GM21723 (cell line): Measurements from ENCODE around the gene MPC2.
A peak's percentile ranks its signal among the peaks of the same experiment; 100 is the strongest.
"Not testable (repeated sequence)": the region's sequence is repeated elsewhere in the genome, so short reads cannot be mapped to it uniquely, and the experiment has no call there.

Experiments
- ATAC-seq: cut with Tn5 transposase; IDR thresholded peaks from one replicate; pipeline ENCODE4 v1.9.1; 2021; ENCODE audit warnings: mild to moderate bottlenecking, moderate library complexity; ENCODE audit not compliant: unreplicated experiment

MPC2 gene

DNA sequence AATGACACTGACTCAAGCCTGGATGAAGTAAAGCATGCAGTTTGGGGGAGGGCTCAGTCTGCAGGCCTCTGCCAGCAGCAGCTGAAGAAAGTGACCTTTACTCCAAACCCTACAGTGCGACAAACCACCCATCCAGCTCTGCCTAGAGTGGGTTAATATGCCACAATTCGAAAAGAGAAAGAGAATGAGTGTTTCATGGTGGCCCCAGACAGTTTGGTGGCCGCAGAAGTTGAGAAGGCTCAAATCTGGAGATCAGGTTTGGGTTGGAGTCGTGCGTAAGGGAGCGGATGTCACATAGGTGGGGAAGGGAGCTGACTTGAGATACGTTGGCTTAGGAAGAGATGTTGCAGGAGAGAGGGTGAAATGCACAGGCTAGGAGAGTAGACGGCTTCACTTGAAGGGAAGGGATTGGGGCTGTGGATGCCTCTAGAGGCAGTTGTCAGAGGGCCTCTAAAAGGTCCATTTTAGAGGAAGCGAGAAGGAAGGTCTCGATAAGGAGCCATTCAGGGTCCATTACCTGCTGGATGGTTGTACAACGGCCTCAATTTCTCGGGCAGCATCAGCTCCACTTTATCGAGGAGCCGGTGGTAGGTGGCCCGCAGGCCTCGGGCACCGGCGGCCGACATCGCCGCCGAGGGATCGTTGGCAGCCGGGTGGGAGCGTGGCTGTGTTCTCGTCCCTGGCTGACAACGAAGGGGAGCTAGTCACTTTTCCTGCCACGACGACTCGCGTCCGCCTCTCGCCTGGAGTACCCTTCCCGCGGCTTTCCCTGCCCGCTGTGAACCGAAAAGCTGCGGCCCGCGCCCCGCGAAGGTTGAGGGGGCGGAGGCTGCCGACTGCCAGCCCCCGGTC lies 1.4 kb downstream of the MPC2 start:
- ATAC-seq, result peak; percentile 11

DNA sequence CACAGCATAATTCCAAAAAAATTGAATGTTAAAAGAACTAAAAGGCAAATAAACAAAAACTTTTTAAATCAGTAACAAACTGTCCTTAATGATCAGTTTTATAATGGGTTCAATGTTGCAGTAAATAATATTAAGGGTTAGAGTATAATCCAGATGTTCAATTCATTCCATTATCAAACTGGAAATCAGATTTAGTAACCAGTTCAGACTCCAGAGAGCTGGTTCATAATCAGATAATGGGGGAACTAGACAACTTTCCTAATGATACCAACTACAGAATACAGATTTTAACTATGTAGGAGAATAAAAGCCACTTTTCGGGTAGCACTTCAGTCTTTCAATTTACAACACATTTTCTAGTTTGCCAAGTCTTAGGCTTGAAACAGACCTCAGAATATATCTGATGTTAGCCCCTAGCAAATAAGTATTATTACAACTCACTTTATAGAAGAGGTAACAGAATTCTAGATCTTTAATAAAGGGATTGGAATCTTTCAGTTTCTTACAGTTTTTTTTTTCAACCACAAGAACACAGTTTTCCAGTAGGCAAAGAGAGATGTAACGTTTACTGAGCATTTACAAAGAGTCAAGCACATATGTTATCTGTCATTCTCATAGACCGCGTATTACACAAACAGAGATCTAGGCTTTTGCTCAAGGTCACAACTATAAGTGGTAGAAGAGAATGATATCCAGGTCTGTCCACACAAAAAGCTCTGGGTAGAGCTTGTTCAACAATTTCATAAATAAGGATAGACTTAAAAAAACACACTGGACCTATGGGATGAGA lies 2.3 kb downstream of the MPC2 start:
- ATAC-seq, result no peak

DNA sequence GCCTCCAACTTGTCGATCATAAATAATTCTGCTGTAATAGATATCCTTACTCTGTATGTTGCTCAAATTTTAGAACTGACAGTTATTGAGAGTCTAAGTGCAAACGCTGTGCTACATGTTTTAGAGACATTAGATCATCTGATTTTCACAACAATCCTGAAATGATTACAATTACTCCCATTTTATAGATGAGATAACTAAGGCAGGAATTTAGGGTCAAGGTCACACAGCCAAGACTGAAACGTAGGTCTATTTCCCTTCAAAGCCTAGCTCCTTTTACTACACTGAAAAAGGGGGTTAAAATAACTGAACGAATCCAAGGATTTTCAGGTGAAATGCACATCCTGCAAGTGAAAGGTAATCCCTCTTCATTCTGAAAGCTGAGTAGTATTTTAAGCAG lies 3.1 kb downstream of the MPC2 start:
- no peak for ATAC-seq

DNA sequence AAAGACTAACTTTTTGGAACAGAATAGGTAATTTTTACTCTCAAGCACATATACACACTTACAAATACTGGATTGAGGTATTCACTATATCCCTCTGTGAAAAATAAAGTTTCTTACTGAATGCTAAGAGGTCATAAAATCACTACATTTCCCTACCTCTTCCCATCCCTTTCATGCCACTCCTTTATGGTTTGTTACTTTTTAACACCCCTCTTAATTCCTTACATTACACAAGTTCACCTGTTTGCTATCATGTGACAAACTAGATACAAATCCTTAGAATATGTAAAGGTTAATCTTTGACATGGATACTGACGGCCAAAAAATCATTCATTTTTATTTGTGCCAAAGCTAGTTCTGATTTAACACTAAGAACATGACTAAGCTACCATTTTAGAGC lies 7.1 kb downstream of the MPC2 start:
- no peak for ATAC-seq

DNA sequence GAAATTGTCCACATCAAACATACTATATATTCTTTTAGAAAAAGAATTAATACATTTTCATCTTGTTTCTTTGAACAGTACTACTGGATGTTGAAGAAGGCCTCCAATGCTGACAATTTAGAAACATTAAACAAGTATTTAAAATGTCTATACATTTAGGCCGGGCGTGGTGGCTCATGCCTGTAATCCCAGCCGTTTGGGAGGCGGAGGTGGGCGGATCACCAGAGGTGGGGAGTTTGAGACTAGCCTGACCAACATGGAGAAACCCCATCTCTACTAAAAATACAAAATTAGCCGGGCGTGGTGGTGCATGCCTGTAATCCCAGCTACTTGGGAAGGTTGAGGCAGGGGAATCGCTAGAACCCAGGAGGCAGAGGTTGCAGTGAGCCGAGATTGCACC lies 8.0 kb downstream of the MPC2 start:
- not testable (repeated sequence) for ATAC-seq

DNA sequence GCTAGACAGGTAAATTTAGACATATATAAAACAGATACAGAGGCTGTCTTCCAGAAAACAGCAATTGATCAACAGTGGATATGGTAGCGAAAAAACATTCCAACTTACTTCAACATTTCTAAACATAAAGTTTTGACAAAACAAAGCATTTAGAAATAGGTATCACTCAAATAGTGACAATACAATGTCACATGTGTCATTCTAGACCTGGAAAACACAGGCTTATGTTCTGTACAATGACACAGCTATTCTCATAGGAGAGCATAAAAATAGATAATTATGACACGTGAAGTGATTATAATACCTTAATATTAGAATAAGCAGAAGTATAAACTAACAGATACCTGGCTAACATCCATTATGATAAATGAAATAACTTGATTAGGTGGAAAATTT lies 8.4 kb downstream of the MPC2 start:
- no peak for ATAC-seq

DNA sequence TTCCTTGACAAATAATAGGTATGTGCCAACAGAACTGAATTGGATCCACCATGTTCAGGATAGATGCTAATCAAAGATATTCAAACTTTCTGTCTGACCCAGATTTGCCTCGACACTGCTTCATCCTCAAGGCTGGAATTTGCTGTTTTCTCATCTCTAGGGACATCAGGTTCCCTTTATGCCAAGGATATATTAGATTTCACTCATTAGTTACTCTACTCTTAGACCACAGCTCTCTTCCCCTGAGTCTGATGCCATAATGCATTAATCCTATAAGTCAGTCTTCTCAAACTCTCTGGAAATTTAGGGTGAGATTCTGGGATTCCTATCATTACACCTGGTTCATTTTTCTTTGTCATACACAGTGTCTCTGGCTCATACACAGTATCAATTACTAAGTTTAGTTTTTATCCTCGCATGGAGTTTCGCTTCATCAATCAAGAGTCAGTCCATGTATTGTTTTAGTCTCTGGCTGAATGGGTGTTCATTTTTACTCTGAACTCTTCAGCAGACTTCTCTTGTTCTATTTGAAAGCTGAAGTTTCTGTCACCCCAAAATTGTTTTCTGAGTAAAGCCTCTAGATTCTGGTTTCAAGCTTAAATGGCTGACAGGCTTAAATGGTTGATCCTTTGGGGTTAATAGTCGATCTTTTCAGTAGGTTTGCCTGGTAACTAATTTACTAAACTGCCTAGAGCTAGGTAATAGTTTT lies 9.7 kb downstream of the MPC2 start:
- no peak for ATAC-seq

DNA sequence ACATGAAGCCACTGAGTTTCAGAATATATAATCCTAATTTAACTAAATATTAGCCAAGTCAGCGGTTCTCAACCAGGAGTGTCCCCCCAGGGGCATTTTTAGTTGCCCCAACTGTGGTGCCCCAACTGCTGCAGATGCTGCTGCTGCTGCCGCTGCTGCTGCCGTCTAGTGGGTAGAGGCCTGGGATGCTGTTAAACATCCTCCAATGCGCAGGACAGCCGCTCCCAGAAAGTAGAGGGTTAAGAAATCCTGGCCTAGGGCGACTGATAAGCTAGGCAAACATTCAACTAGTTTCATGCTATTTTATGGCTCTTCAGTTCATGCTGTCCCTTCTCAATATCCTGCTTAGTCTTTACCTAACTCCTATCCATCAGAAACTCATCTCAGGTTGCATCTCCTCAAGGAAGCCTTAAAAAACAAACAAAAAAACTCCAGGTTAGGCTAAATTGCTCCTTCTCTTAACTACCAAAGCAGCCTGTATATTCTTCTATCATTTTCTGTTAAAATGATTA lies 10.3 kb downstream of the MPC2 start:
- no peak for ATAC-seq

DNA sequence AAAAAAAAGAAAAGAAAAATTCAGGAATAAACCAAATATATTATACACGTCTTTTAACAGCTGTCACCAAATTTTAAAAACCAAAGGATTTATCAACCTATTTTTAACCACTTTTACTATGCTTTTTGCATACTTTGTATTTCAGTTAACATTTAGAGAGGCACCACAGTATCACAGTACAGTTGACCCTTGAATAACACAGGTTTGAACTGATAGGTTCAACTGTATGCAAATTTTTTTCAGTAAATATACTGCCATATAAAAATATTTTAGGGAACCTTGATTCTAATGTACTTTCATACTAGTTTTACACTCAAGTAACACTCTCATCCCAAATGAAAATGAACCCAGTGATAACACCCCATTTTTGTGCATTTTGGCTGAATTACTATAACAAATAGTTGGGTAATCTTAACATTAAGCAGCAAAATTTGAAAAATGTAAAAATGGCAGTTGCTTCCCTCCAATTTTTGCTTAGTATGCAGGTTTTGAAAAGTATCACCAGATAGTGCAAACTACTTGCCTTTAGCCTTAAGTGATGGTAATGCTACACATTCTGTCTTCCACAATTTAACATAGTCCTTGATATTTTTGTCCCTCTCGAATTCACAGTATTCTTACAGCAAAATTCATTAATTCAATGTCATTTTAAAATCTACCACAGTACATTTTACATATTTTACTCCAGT lies 12.2 kb downstream of the MPC2 start:
- ATAC-seq, result no peak

DNA sequence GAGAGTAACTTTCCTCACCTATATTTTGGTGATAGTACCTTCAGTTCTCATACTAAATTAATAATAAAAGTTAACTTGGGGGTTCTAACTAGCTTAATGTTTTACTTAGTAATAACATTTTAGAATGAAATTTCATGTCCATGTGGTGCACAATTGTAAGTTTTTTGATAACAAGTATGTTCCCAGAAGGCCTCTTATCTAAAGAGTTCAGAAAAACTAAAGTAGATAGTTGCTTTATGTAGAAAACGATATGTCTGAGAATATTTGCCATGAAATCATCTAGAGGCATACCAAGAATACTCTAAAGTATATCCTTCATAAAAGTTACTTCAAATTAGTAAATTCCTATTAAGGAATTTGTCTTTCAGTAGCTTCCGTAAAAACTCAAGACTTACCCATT lies 12.8 kb downstream of the MPC2 start:
- no peak for ATAC-seq

DNA sequence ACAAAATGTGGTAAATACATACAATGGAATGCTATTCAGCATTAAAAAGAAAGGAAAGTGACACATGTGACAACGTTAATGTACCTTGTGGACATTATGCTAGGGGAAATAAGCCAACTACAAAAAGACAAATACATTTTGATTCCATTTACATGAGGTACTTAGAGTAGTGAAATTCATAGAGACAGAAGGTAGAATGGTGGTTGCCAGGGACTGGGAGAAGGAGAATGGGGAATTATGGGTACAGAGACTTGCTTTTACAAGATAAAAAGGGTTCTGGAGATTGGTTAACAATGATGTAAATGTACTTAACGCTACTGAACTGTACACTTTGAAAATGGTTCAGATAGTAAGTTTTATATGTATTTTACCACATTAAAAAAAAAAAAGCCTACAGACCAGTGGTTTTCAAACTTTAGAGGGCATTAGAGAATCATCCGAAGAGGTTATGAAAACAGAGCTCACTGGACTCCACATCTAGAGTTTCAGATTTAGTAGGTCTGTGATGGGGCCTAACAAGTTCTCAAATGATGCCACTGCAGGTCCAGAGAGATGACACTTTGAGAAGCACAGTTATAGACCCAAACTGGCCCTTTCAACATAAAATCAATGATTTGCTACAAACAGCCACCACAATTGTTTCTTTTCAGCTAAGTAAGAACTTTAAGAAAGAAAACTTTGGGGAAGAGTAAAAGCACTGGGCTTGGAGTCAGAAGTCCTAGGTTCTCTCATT lies 13.4 kb downstream of the MPC2 start:
- no peak for ATAC-seq

DNA sequence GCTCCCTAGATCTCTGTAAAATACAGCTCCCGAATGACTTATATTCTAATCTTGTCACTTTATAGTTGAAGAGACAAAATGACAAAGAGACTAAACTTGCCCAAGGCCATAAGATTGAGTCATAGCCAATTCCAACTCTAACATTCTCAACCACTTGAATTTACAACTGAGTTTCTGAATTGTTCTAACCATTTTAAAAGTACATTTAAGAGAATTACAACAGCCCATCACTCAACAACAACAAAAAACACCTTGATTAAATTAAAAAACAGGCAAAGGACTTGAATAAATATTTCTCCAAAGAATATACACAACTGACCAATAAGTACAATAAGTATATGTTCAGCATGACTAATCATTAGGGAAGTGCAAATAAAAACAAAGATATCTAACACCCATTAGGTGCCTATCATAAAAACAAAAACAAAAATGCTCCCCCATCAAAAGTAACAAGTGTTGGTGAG lies 14.2 kb downstream of the MPC2 start:
- ATAC-seq, result no peak

DNA sequence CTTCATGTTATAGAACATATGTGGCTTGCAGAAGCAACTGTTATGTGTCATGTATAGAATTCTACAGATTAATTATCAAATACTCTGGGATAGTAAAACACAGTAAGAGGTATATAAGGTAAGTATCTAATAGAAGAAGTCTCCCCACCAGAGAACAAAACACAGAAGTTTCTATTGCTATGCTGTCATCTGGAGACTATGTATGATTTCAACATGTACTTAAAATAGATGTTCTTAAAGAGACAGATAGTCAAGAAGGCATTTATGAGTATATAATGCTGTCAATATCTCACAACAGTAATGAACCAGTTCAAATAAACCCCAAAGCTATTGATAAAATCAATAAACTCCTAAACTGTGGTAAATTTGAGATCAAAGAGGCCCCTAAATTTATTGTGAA lies 14.8 kb downstream of the MPC2 start:
- ATAC-seq, result no peak

DNA sequence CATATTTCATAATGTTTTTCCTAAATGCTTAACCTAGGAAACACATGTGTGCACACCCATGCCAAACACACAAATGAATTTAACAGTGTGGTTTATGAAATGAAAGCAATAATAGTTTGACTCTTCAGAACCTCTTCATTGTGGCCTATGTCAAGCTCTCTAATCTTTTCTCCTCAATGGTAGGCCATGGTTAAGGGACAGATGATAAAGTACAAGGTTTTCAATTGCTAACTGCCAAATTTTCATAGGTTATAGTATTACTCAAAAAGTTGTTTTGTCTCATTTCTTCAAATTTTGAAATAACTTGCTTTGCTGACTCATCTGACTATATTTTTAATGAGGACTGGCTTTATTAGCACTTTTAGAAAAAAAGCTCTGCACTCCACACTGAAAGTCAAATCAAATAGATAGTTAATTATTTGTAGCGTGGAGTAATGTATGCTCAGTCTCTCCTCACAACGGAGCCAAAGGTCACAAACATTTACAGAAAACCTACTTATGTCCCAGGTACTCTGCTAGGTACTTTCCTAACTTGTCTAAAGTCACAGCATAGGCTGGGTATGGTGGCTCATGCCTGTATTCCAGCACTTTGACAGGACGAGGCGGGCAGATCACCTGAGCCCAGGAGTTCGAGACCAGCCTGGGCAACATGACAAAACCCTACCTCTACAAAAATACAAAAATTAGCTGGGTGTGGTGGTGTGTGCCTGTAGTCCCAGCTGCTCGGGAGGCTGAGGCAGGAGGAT lies 19.9 kb downstream of the MPC2 start:
- ATAC-seq, result no peak

DNA sequence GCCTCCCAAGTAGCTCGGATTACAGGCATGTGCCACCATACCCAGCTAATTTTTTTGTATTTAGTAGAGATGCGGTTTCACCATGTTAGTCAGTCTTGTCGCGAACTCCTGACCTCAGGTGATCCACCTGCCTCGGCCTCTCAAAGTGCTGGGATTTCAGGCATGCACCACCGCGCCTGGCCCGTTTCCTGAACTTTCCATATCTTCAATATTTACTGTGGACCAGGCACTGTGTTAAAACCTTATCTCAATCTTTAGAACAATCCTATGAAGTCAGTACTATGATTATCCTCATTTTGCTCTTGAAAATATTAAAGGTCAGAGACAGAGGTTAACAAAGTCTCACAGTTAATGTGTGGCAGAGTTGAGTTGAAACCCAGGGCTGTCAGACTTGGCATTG lies 21.3 kb downstream of the MPC2 start:
- ATAC-seq, result no peak

DNA sequence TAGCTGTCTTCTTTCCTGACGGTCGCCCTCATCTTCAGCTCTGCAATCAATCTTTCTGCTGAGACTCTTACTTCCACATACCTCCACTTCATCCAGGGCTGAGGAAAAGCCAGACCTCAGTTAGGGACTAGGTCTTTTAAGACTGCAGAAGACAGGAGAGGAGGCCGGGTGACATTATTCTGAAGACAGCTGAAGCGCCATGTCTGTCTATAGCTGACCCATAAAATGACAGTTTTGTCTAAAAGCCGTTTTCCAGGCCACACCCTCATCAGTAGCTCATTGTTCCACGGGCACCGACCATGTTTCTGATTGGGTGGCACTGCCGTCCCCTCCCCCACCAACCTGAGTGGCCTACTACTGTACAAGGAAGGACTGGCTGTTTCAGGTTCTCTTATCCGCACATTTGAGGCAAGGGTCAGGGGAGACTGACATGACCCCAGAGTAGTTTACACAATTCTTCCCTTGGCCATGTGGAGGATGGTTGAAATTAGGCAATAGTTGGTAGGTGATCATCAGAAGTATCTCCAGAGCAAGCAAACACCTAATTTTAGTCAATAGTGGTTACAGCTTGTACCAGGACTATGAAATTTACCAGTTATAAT lies 22.9 kb downstream of the MPC2 start, which contains the start of gene ADCY10:
TSS of gene ADCY10 (minus strand) at position 240 of the 602 bp plus-strand sequence. CDS start 8,994 bp downstream, outside the sequence.
- ATAC-seq, result no peak

DNA sequence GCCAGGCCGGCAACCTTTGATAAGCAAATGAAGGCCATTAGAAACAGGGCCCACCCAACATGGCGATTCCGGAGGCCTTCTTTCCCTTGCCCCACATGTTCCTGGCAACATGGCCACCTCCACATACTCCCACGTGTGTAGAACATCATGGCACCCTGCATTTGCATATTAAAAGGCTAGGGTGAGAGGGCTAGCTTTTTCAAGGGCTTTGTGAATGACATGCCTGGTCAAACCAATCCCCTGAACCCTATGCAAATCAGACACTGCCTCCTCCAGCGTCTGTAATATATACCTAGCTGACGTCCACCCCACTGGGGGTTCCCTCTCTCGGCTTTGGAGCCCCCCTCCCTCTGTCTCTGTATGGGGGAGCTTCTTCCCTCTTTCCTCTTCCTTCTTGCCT lies 24.6 kb downstream of the MPC2 start:
- ATAC-seq, result no peak

DNA sequence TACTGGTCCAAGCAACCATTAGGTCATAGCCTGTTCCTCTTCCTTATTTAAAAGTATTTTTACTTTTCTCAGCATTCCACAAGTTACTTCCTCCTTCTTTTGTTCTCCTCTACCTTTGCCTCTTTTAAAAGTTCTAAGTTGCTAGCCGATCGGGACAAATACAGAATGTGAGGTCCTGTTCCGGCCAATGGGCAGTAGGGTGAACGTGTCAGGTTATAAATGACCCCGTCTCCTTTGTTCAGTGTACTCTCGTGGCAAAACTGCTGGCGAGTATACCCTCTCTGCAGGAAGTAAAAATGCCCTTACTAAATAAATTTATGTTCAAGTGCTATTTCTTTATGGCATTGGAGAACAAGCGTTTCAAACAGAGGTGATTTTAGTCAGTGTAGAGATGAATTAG lies 25.5 kb downstream of the MPC2 start:
- ATAC-seq, result no peak

DNA sequence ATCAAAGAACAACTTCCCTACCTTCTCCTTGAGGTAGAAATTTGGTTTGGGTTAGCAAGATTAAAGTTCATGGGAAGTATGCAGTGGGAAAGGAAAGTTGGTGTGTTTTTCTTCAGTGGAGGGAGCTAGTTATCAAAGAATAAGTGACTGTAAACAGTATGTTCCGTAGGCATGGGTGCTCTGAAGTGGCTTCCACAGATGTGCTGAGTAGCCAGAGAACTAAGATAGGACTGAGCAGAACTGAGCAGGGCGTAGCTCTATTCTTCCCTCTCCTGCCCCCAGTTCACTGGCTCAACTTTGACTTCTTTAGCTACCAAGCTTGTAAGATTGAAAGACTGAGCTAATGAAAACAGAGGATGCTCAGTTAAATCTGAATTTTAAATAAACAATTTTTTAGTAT lies 26.3 kb downstream of the MPC2 start:
- ATAC-seq, result no peak
